ENCODE results near the gene KIF18A. TPM values are rescaled to one million over a fixed set of nuclear protein-coding genes. Genes with fewer than 3 reads are reported as not detected.
A peak's percentile ranks its signal among the peaks of the same experiment; 100 is the strongest.
"Not testable (repeated sequence)": the region's sequence is repeated elsewhere in the genome, so short reads cannot be mapped to it uniquely, and the experiment has no call there.

The KIF18A gene
- total RNA-seq, 1 donor from 2014 or later = 0.37 TPM

- no peak for DNase-seq
- no peak for ATAC-seq
- intact Hi-C loops (cut with micrococcal nuclease) = no loop called here
These were observed 1.0 kb upstream of the KIF18A start for GRCh38 chr11:28108958-28109357.

DNA sequence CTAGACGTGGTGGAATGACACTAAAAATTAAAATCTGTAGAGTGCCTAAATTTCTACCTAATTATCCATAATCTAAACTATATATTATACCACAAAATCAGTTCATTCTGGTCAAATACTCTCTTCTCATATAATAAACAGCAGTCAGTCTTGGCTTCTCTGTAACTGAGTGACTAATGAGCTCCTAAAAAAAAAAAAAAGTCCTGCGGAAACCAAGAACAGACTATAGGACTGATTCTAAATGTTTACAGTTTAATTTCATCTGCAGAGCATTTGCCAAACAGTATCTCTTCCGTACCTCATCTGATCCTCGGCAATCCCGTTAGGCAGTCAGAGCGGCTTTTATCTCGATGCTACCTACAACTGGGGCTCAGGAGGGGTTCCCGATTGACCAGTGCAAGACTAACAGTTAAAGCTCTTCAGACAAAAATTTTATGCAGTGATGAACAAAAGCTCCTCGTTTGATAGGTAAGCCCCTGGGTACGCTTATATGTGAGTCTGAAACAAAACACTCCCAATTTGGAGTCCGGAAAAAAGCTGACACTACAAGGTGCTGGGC lies 686 bp downstream of the KIF18A start:
- no peak for DNase-seq
- intact Hi-C loops (cut with micrococcal nuclease) = no loop called here
- ATAC-seq = no peak

- DNase-seq = no peak
- no peak for ATAC-seq
- intact Hi-C loops (cut with micrococcal nuclease) = no loop called here
These were observed 1.5 kb downstream of the KIF18A start for GRCh38 chr11:28106353-28107043.

DNA sequence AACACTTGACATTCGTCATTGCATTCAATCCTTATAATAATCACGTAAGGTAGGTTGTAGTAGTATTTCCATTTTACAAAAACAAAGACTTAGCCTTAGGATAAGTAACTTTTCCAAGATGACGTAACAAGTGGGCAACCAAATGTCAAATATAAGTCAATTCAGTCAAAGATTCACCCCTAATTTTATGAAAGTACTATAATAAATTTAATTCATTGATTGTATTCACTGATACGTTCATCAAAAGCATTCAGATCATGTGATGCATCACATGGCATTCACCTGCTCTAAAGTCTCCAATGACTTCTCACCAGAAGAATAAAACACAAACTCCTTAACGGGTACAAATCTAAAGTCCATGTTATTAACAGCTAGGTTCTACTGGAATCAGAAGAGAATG lies 2.1 kb downstream of the KIF18A start:
- intact Hi-C loops (cut with micrococcal nuclease) = no loop called here
- ATAC-seq = no peak

DNA sequence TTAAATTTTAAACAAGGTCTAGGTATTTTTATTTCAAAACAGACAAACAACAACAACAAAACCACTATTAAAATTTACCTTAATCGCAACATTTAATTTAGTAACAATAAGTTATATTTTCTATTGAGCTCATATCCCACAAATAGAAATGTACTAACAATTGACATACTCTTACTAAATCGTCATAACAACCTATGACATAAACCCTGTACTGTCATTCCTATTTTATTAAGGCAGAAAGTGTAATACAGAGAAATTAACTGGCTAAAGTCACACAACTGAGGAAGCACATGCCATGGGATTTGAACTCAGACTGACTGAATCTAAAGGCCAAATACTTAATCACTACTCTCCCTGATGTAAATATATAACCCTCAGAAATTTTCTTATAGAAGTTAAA lies 3.0 kb downstream of the KIF18A start:
- ATAC-seq (no peak), DNase-seq (no peak)
- intact Hi-C loops (cut with micrococcal nuclease) = no loop called here

More for the DNA sequence above, 2.1 kb downstream of the KIF18A start:
- no peak for DNase-seq

DNA sequence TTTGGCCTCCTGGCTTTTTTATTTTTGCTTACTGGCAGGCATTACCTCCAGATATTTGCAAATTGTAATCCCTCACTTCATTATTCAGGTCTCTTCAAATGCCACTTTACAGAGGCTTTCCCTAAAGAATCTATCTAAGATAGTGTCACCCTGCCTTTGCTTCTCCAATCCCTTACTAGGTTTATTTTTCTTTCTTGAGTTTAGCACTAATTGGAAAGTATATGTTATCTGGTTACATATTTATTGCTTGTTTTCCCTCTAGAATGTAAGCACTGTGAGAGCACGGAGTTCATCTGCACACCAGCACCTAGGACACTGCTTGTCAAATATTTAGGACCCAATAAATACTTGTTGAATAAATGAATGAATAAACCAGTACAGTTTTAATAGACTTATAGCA lies 3.5 kb downstream of the KIF18A start:
- ATAC-seq (no peak), DNase-seq (no peak)
- intact Hi-C loops (cut with micrococcal nuclease) = no loop called here

DNA sequence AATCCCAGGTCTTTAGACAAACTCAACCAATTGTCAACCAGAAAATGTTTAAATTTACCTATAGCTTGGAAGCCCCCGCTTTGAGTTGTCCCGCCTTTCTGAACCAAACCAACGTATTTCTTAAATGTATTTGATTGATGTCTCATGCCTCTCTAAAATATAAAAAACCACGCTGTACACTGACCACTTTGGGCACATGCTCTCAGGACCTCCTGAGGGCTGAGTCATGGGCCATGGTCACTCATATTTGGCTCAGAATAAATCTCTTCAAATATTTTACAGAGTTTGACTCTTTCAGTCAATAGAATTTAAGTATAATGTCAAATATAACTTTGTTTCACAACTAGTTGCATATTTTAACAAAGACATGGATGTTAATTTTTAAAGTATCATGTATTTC lies 5.7 kb downstream of the KIF18A start:
- intact Hi-C loops (cut with micrococcal nuclease); ATAC-seq; DNase-seq: not testable (repeated sequence)

- intact Hi-C loops (cut with micrococcal nuclease) = no loop called here
- DNase-seq (no peak), ATAC-seq (no peak)
These were observed 7.3 kb downstream of the KIF18A start for GRCh38 chr11:28100665-28101064.

GRCh38 chr11:28099715-28100114 lies 8.2 kb downstream of the KIF18A start:
- intact Hi-C loops (cut with micrococcal nuclease) = no loop called here
- ATAC-seq (no peak), DNase-seq (no peak)

- intact Hi-C loops (cut with micrococcal nuclease) = no loop called here
- ATAC-seq = peak; percentile 79
- DNase-seq = no peak
These were observed 9.7 kb downstream of the KIF18A start for GRCh38 chr11:28098257-28098656.

DNA sequence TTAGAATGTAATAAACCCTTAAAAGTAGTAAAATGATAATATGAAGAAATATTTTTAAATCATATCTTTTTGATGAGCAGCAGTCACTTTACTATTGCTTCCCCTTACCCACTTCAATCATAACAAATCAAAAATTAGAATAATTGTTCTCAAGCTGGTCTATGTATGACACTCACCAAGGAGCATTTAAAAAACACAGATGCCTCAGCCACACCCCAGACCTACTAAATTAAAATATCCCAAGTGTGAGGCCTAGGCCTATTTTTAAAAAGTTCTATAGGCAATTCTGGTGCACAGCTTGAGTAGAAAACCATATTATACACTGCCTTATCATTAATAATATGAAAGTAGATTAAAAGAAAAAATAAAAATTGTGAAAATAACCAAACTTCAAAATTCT lies 15.2 kb downstream of the KIF18A start:
- ATAC-seq (no peak), DNase-seq (no peak)
- intact Hi-C loops (cut with micrococcal nuclease) = no loop called here

- no peak for DNase-seq
- intact Hi-C loops (cut with micrococcal nuclease) = no loop called here
- no peak for ATAC-seq
These were observed 17.8 kb downstream of the KIF18A start for GRCh38 chr11:28090052-28090749.

- DNase-seq (no peak), ATAC-seq (no peak)
- intact Hi-C loops (cut with micrococcal nuclease) = no loop called here
These were observed 18.6 kb downstream of the KIF18A start for GRCh38 chr11:28089378-28089777.

- ATAC-seq; DNase-seq; intact Hi-C loops (cut with micrococcal nuclease): not testable (repeated sequence)
These were observed 20.3 kb downstream of the KIF18A start for GRCh38 chr11:28087693-28088092.

DNA sequence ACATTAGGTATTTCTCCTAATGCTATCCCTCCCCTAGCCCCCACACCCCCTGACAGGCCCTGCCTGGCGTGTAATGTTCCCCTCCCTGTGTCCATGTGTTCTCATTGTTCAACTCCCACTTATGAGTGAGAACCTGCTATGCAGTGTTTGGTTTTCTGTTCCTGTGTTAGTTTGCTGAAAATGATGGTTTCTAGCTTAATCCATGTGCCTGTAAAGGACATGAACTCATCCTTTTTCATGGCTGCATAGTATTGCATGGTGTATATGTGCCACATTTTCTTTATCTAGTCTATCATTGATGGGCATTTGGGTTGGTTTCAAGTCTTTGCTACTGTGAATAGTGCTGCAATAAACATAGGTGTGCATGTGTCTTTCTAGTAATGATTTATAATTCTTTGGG lies 20.8 kb downstream of the KIF18A start:
- intact Hi-C loops (cut with micrococcal nuclease); ATAC-seq; DNase-seq: not testable (repeated sequence)

DNA sequence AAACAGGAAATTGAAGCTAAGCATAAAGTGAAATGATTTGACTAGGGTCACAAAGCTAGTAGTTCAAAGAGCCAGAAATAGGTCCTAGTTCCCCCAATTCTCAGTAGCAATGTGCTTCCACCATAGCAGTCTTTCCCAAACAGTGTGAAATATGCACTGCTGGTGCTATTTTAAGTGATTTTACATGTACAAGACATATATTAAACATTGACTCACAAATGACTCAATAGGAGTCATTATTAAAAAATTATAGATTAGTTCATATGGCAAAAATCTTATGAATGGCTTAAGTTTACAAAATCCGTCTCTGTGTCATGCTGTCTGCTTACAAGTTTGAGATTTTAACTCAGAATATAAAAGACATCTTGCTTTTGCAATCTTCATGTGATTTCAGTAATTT lies 21.4 kb downstream of the KIF18A start:
- ATAC-seq = no peak
- DNase-seq = no peak
- intact Hi-C loops (cut with micrococcal nuclease) = no loop called here

- ATAC-seq = no peak
These were observed 24.8 kb downstream of the KIF18A start for GRCh38 chr11:28083118-28083517.

DNA sequence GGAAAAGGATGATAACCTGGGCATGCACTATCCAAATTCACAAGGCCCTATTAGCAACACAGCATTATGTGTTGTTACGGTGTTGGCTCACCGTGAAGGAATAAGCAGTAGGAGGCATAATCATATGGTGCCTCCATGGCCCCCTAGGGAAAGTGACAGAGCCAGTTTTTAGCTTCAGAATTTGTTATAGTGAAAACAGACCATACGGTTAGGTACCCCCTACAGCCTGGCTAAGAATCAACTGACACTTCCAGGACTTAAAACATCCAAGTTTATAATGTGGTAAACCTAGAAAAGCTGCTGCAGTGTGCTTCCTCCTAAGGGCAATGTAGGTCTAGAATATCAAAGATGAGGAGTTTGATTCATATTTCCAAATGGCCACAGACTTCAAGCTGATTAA lies 30.4 kb downstream of the KIF18A start:
- ATAC-seq = no peak
- intact Hi-C loops (cut with micrococcal nuclease) = no loop called here
- no peak for DNase-seq

More at GRCh38 chr11:28083118-28083517, 24.8 kb downstream of the KIF18A start:
- no peak for DNase-seq
- intact Hi-C loops (cut with micrococcal nuclease) = no loop called here

DNA sequence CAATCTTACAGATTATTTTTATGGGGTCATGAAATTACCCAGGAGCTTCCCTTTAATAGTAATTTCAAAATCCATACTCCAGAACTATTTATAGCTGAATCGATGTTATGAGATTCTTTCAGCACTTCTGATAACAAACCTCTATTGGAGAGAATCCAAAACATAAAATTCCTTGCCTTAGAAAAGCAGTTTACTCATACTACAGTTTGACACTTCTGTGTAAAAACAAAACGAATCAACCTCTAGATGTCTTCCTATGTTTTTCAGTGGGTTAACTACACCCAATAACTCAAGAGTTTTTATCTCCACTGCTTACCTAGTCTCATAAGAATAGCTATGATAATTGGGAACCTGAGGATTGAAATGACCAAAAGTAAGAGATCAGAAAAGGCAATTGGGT lies 35.6 kb downstream of the KIF18A start:
- DNase-seq (no peak), ATAC-seq (no peak)
- intact Hi-C loops (cut with micrococcal nuclease) = no loop called here

GRCh38 chr11:28071305-28071704 lies 36.7 kb downstream of the KIF18A start:
- ATAC-seq (no peak), DNase-seq (no peak)
- intact Hi-C loops (cut with micrococcal nuclease) = no loop called here

- intact Hi-C loops (cut with micrococcal nuclease) = no loop called here
- DNase-seq = no peak
- ATAC-seq = no peak
These were observed 49.6 kb downstream of the KIF18A start for GRCh38 chr11:28058333-28058732.

All from left ventricle myocardium superior (tissue), 1 donor.